ENCODE data around the gene DNAH6. TPM values are rescaled to one million over a fixed set of nuclear protein-coding genes. Genes with fewer than 3 reads are reported as not detected.

Gene DNAH6
- total RNA-seq, 1 donor from 2014 or later: 0.52 TPM

- DNase-seq (ENCODE audit: low read depth): no peak
- no peak for TF ChIP-seq CTCF (conservative IDR thresholded peaks at IDR 0.05; ENCODE audit: low read depth, low read length)
- no peak overlapping the region for H3K4me3 ChIP-seq (ENCODE audit: low read depth, low read length)
Measured at GRCh38 chr2:84556190-84556589, 39.9 kb downstream of the DNAH6 start.

GRCh38 chr2:84559838-84560237 is 43.5 kb downstream of the DNAH6 start:
- DNase-seq (ENCODE audit: low read depth): no peak
- no peak for TF ChIP-seq CTCF (conservative IDR thresholded peaks at IDR 0.05; ENCODE audit: low read depth, low read length)
- H3K4me3 ChIP-seq (ENCODE audit: low read depth, low read length): no peak overlapping the region

- TF ChIP-seq CTCF (conservative IDR thresholded peaks at IDR 0.05; ENCODE audit: low read depth, low read length): no peak
- no peak overlapping the region for H3K4me3 ChIP-seq (ENCODE audit: low read depth, low read length)
- no peak for DNase-seq (ENCODE audit: low read depth)
Measured at GRCh38 chr2:84579661-84580060, 63.4 kb downstream of the DNAH6 start.

GRCh38 chr2:84603911-84604310 is 87.6 kb downstream of the DNAH6 start:
- TF ChIP-seq CTCF (conservative IDR thresholded peaks at IDR 0.05; ENCODE audit: low read depth, low read length): no peak
- no peak overlapping the region for H3K4me3 ChIP-seq (ENCODE audit: low read depth, low read length)
- no peak for DNase-seq (ENCODE audit: low read depth)

GRCh38 chr2:84613082-84613481 is 96.8 kb downstream of the DNAH6 start:
- H3K4me3 ChIP-seq (ENCODE audit: low read depth, low read length): no peak overlapping the region
- DNase-seq (ENCODE audit: low read depth): no peak
- TF ChIP-seq CTCF (conservative IDR thresholded peaks at IDR 0.05; ENCODE audit: low read depth, low read length): no peak

GRCh38 chr2:84619794-84620371 is 103.6 kb downstream of the DNAH6 start:
- H3K4me3 ChIP-seq (ENCODE audit: low read depth, low read length): no peak overlapping the region
- no peak for TF ChIP-seq CTCF (conservative IDR thresholded peaks at IDR 0.05; ENCODE audit: low read depth, low read length)
- DNase-seq (ENCODE audit: low read depth): no peak

GRCh38 chr2:84628486-84628885 is 112.2 kb downstream of the DNAH6 start:
- DNase-seq (ENCODE audit: low read depth): no peak
- no peak for TF ChIP-seq CTCF (conservative IDR thresholded peaks at IDR 0.05; ENCODE audit: low read depth, low read length)
- no peak overlapping the region for H3K4me3 ChIP-seq (ENCODE audit: low read depth, low read length)
